Measurements from ENCODE around the gene CYP3A5.

DNA sequence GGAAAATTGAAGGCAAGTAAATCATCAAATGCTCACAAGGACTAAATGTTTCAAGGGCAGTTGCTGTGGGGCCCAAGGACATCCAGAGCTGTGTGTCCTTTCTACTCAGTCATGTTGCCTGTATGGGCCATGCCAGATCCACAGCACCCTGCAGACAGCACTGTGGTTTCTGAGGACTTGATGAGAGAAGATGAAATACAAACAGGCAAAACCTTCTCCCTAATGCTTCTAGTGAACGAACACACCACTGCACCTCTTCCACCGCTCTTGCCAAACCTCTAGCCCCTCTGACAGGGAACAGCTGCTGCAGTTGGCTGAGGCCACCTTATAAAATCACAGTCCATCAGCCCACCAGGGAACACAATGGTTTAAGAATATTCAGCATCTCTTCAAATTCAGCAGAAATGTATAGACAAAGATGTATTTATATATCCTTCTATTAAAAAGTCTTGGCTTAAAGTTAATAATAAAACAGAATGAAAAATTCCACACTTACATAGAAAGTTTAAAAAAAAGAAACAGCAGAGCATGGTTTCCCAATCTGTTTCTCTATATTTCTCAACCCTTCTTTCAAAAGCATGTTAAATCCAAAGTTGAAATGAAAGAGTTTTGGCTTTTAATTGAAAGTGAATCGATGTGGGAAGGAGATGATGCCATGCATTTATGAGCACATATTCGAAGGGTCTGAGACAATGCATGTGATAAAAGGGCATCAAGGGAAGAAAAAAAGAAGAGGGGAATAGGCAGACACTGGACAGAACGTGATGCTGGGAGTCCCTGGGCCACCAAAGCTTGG is 41.2 kb upstream of the CYP3A5 start:
- TF ChIP-seq, protein P1, sequence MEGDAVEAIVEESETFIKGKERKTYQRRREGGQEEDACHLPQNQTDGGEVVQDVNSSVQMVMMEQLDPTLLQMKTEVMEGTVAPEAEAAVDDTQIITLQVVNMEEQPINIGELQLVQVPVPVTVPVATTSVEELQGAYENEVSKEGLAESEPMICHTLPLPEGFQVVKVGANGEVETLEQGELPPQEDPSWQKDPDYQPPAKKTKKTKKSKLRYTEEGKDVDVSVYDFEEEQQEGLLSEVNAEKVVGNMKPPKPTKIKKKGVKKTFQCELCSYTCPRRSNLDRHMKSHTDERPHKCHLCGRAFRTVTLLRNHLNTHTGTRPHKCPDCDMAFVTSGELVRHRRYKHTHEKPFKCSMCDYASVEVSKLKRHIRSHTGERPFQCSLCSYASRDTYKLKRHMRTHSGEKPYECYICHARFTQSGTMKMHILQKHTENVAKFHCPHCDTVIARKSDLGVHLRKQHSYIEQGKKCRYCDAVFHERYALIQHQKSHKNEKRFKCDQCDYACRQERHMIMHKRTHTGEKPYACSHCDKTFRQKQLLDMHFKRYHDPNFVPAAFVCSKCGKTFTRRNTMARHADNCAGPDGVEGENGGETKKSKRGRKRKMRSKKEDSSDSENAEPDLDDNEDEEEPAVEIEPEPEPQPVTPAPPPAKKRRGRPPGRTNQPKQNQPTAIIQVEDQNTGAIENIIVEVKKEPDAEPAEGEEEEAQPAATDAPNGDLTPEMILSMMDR (conservative IDR thresholded peaks at IDR 0.05; ENCODE audit: low read depth, low read length) = no peak
- TF ChIP-seq EZH2 (IDR thresholded peaks at IDR 0.05; ENCODE audit: borderline replicate concordance, low read depth, low read length, poor library complexity, severe bottlenecking) = no peak
